Kidney (tissue), 14 donors: ENCODE data around the gene PLRG1. TPM values are rescaled to one million over a fixed set of nuclear protein-coding genes. Genes with fewer than 3 reads are reported as not detected.

Experiments
- DNase-seq, 5 donors: peaks; one replicate each; pipeline ENCODE4 v3.0.0-alpha.2; 2013 to 2020
- FAIRE-seq: peaks from 2 replicates; lab custom pipeline; 2012; peaks lifted over from hg19 to GRCh38; lab: Jason Lieb, UNC
- H3K27ac ChIP-seq, 2 donors: one replicate each; pipeline ENCODE4 v1.7.0; 2013; ENCODE audit warnings: low read depth in 2 of 2, low read length in 2 of 2, inconsistent platforms in 1 of 2
- H3K27me3 ChIP-seq: one replicate; pipeline ENCODE4 v1.7.1; 2013; ENCODE audit warnings: low read length, inconsistent platforms; ENCODE audit not compliant: control insufficient read depth, insufficient read depth
- H3K36me3 ChIP-seq, 3 donors: one replicate each; pipeline versions ENCODE4 v1.7.0 to v1.7.1; 2013; ENCODE audit warnings: low read length in 3 of 3, control low read depth in 1 of 3, inconsistent platforms in 1 of 3; ENCODE audit not compliant: insufficient read depth in 3 of 3, control insufficient read depth in 2 of 3
- H3K4me1 ChIP-seq, 3 donors: one replicate each; pipeline versions ENCODE4 v1.7.0 to v1.7.1; 2013; ENCODE audit warnings: low read length in 3 of 3, inconsistent platforms in 1 of 3, low read depth in 1 of 3; ENCODE audit not compliant: control insufficient read depth in 2 of 3, insufficient read depth in 2 of 3
- H3K4me3 ChIP-seq, 3 donors: one replicate each; pipeline versions ENCODE4 v1.7.0 to v1.8.1; 2013; ENCODE audit warnings: low read length in 3 of 3, control low read depth in 1 of 3, inconsistent platforms in 1 of 3
- H3K9ac ChIP-seq, 3 donors: one replicate each; pipeline versions ENCODE4 v1.7.0 to v1.7.1; 2013; ENCODE audit warnings: low read length in 3 of 3, control low read depth in 1 of 3, inconsistent platforms in 1 of 3
- H3K9me3 ChIP-seq, 3 donors: one replicate each; pipeline versions ENCODE4 v1.7.0 to v1.7.1; 2013; ENCODE audit warnings: low read length in 3 of 3, control low read depth in 1 of 3, inconsistent platforms in 1 of 3; ENCODE audit not compliant: control insufficient read depth in 2 of 3, insufficient read depth in 1 of 3
- intact Hi-C: fragments of 100-400 bp; cut with DNase I; formaldehyde crosslinking; loops from one replicate; pipeline ENCODE4 v1.11.1; 2022
- polyA plus RNA-seq: library from polyadenylated mRNA; stranded (reverse); fragments of 350-450 nt; fragmentation: Illumina TruSeq; extraction: RNeasy Lipid Tissue Mini Kit (QIAGEN cat#74804); gene quantifications from one replicate; pipeline ENCODE4 v1.2.3, GENCODE V29; 2014; ENCODE audit warnings: low read depth, low replicate concordance; ENCODE audit not compliant: insufficient read depth
- total RNA-seq: library from RNA; stranded (reverse); fragmentation: NEBNext Ultra II Directional; extraction: Animal tissue kit (Norgen Biotek cat#: 25700); gene quantifications from one replicate; pipeline ENCODE4 v1.2.1, GENCODE V29; 2021
- TF ChIP-seq, protein P1 (sequence below): IDR thresholded peaks from 3 replicates; pipeline ENCODE4 v1.5.1; 2012; ENCODE audit warnings: mild to moderate bottlenecking, moderate library complexity, borderline replicate concordance; ENCODE audit not compliant: insufficient read depth; ENCODE audit errors: extremely low read depth
- donor health status: control.
- donor health status: control.
- donor health status: control.
- donor health status: control.
- donor health status: control.
- donor health status: DM: yes; HTN: yes; CAD: no.
- donor health status: Normal renal cell carcinoma (clear cell type).

Gene PLRG1
- total and polyA plus RNA-seq, 2 donors from 2014 or later = 54.6 to 69.7 TPM

DNA sequence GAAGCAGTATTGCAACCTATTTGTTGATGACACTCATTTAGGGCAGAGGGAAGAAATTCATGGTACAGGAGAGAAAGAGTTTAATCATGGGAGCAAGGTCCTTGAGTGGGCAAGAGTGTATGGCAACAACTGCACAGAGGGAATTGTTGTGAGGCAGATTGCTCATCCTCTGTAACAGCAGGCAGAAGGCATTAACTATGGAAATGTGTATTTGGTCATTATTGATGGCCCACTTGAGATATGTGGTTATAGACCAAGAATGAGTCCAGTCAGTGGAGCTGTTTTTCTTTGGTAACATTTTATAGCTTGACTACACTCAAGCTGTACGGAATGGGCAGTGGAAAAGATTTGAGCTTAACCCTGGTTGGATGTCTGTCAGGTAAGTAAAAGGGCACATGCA lies 15.9 kb downstream of the PLRG1 start:
- no peak for DNase-seq
- no peaks in the 10 kb centered on the region for H3K27me3 ChIP-seq
- H3K4me1 ChIP-seq = no peaks in the 10 kb centered on the region
- H3K36me3 ChIP-seq = peaks cover 7 to 18% (median 14%) of the 10 kb centered on the region in 3 donors
- H3K9me3 ChIP-seq = no peaks in the 10 kb centered on the region
- intact Hi-C loops = no loop called here
- TF ChIP-seq, protein P1, sequence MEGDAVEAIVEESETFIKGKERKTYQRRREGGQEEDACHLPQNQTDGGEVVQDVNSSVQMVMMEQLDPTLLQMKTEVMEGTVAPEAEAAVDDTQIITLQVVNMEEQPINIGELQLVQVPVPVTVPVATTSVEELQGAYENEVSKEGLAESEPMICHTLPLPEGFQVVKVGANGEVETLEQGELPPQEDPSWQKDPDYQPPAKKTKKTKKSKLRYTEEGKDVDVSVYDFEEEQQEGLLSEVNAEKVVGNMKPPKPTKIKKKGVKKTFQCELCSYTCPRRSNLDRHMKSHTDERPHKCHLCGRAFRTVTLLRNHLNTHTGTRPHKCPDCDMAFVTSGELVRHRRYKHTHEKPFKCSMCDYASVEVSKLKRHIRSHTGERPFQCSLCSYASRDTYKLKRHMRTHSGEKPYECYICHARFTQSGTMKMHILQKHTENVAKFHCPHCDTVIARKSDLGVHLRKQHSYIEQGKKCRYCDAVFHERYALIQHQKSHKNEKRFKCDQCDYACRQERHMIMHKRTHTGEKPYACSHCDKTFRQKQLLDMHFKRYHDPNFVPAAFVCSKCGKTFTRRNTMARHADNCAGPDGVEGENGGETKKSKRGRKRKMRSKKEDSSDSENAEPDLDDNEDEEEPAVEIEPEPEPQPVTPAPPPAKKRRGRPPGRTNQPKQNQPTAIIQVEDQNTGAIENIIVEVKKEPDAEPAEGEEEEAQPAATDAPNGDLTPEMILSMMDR = no peak
- H3K27ac ChIP-seq = no peak overlapping the region
- no peak overlapping the region for H3K4me3 ChIP-seq
- H3K9ac ChIP-seq = no peak overlapping the region
- no peak for FAIRE-seq

DNA sequence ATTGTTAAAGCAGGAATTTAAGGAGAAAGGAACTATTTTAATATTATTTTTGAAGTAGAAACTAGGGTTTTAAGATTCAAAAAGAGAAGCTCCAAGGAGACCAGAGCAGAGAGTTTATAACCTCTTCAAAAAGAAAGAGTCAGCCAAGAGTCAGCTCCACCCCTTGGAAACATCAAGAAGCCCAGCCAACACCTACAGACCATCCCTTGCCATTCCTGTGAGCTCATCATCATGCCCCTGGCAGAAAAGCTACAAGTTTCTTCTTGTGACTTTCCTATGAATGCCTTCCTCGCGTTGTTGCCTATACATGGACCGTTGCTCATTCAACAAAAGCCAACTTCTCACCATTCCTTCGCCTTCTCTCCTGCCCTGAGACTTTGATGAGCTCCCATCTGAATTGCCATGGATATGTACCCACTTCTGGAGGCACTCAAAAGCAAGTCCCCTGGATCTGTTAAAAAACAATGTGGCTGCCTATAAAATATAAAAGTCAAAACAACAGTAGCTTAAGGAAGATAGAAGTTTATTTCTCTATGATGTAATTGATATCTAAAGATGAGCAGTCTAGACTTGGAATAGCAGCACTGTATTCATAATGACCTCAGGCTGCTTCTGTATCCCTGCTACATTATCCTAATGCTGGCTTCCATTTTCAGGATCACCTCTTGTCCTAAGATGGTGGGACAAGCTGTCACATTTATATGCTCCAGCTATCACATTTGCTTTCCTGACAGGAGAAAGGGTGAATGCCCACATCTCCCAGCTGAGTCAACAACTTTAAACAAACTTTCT lies 20.3 kb downstream of the PLRG1 start:
- H3K9me3 ChIP-seq = no peaks in the 10 kb centered on the region
- H3K9ac ChIP-seq = no peak overlapping the region
- TF ChIP-seq, protein P1 = no peak
- DNase-seq (no peak), FAIRE-seq (no peak)
- H3K4me1 ChIP-seq = no peaks in the 10 kb centered on the region
- H3K27me3 ChIP-seq = no peaks in the 10 kb centered on the region
- no peaks in the 10 kb centered on the region for H3K36me3 ChIP-seq
- no peak overlapping the region for H3K4me3 ChIP-seq
- H3K27ac ChIP-seq = no peak overlapping the region
- intact Hi-C loops = no loop called here

DNA sequence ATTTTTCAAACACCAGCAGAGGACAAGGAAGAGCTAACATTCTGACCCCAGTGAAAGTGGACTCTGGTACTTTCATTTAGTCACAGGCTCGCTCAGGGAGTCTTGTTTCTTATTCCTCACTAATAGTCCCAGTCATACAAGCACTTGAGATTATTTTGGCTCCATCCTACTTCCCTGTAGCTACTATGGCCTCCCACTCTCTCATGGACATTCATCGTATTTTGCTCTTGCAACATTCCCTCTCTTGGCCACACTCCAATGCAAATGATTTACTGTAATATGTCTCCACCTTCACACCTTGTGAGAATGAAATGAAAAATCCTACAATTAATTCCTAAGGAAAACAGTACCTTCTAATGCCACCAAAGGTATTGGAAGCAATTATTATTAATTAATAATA lies 21.3 kb downstream of the PLRG1 start:
- Histone ChIP-seq H3K36me3 (no peaks in the 10 kb centered on the region), H3K4me1 (no peaks in the 10 kb centered on the region), H3K9me3 (no peaks in the 10 kb centered on the region), H3K4me3 (no peak overlapping the region), H3K27ac (no peak overlapping the region), H3K27me3 (no peaks in the 10 kb centered on the region), H3K9ac (no peak overlapping the region)
- FAIRE-seq (no peak), DNase-seq (no peak)
- intact Hi-C loops = no loop called here
- TF ChIP-seq, protein P1 = no peak
